ENCODE data around the gene IL1RL2. TPM values are rescaled to one million over a fixed set of nuclear protein-coding genes. Genes with fewer than 3 reads are reported as not detected.

IL1RL2 gene
- total and polyA plus RNA-seq, 2 of the 4 experiments (the other 2 are of a cell fraction): 0.09 to 0.36 TPM

DNA sequence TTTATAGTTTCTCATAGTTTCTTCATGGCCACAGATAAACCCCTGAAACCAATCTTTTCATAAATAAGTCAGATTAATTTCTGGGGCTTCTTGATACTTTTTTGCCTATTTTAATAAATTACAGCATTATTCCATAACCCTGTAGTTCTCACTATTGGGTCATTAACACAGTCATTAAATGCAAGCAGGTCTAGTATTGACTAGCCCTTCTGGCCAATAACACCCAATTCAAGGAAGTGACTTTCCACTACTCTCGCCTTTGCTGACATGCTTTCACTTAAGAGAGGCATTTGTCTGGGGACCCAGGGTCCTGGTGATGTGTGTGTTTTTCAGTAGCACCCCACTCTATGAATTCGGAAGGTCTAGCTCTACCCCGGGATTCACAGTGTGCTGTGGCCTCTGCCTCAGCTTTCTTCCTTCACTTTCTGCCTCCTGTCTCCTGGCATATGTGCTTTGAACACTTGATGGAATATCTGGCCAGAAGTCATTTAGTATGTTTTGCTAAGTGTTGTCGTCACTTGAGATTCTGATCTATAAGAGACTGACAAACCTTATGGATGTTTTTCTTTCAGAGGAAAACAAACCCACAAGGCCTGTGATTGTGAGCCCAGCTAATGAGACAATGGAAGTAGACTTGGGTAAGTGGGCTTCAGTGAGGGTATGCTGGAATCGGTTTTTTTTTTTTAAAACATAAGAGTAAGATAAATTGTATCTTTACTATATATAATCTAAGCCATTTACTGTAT lies 18.6 kb upstream of the IL1RL2 start:
- no peak overlapping the region for H3K9ac ChIP-seq (ENCODE audit: low read depth, low read length)
- POLR2A ChIA-PET (ENCODE audit: unreplicated experiment): no interaction called here
- in situ Hi-C loops (cut with MboI; ENCODE audit: low sequenced_read_pairs) (no loop called here), dilution Hi-C loops (cut with HindIII; ENCODE audit: low sequenced_read_pairs, unreplicated experiment) (loop anchor here (25.0 kb wide), 1 partner anchor 156 kb away; no protein-coding TSS in a partner anchor), intact Hi-C loops (cut with micrococcal nuclease) (loop anchor here (5.0 to 10.0 kb wide), 2 partner anchors 69 to 187 kb away; partner anchors contain the start of gene IL18R1)
- no peak overlapping the region for H3K56ac ChIP-seq (ENCODE audit: extremely low read depth, insufficient read depth, low read length)
- H3K79me1 ChIP-seq (ENCODE audit: low read depth in 1 of 2, low read length in 2 of 2): peaks cover 0 to 6% of the 10 kb centered on the region in 2 experiments; a peak in 3 of 4 replicates
- no TSS peak for BruUV-seq (replicated peaks)
- H2AK9ac ChIP-seq (replicated peaks; ENCODE audit: low read depth, low read length, poor library complexity): no peak overlapping the region
- H4K91ac ChIP-seq (ENCODE audit: insufficient read depth, low read depth, low read length): no peak overlapping the region
- H3K9me1 ChIP-seq (ENCODE audit: insufficient read depth, low read length): peaks cover 3% of the 10 kb centered on the region
- H2AK5ac ChIP-seq (ENCODE audit: low read depth, low read length): no peak overlapping the region
- no peak overlapping the region for H3K4me3 ChIP-seq (ENCODE audit: insufficient read depth, low read depth, low read length)
- no peak overlapping the region for H3K4me2 ChIP-seq (ENCODE audit: low read depth, low read length)
- H3K4me1 ChIP-seq (ENCODE audit: control insufficient read depth, insufficient read depth, low read length): peaks cover 4% of the 10 kb centered on the region; the same call in 1 of the 2 replicates
- no peak overlapping the region for H2BK20ac ChIP-seq (ENCODE audit: low read depth, low read length)
- DNase-seq (no peak), ATAC-seq (ENCODE audit: low read depth) (no peak)
- TF ChIP-seq RFX5 (IDR thresholded peaks at IDR 0.05; ENCODE audit: low read depth, low read length) (no peak), MAZ (IDR thresholded peaks at IDR 0.05; ENCODE audit: borderline replicate concordance, low read depth, low read length) (no peak), CHD1 (IDR thresholded peaks at IDR 0.05; ENCODE audit: low read depth, low read length) (no peak), POLR2A (IDR thresholded peaks at IDR 0.05; ENCODE audit: low read depth, low read length) (no peak), CEBPB (IDR thresholded peaks at IDR 0.05; ENCODE audit: low read depth, low read length) (no peak)
- TF ChIP-seq, protein P1, sequence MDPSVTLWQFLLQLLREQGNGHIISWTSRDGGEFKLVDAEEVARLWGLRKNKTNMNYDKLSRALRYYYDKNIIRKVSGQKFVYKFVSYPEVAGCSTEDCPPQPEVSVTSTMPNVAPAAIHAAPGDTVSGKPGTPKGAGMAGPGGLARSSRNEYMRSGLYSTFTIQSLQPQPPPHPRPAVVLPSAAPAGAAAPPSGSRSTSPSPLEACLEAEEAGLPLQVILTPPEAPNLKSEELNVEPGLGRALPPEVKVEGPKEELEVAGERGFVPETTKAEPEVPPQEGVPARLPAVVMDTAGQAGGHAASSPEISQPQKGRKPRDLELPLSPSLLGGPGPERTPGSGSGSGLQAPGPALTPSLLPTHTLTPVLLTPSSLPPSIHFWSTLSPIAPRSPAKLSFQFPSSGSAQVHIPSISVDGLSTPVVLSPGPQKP (IDR thresholded peaks at IDR 0.05; ENCODE audit: borderline replicate concordance, low read depth, low read length): no peak
- H4K20me1 ChIP-seq (ENCODE audit: insufficient read depth, low read length): no peaks in the 10 kb centered on the region
- no peak overlapping the region for H2BK5ac ChIP-seq (ENCODE audit: low read depth, low read length, poor library complexity, severe bottlenecking)
- no peak overlapping the region for H4K8ac ChIP-seq (ENCODE audit: low read depth in 2 of 2, low read length in 2 of 2)
- no CpG with 5 or more reads among the region's 5 CpGs for WGBS, 2 experiments (ENCODE audit: extremely low coverage in 2 of 2, insufficient read length in 1 of 2)
- H3K9me3 ChIP-seq (ENCODE audit: control insufficient read depth, insufficient read depth, low read length): no peaks in the 10 kb centered on the region
- CTCF ChIA-PET: no interaction called here
- no peaks in the 10 kb centered on the region for H3K27me3 ChIP-seq (ENCODE audit: control insufficient read depth, insufficient read depth, low read length)
- H3K23ac ChIP-seq (ENCODE audit: low read depth, low read length): no peak overlapping the region
- H3K36me3 ChIP-seq (ENCODE audit: control insufficient read depth, insufficient read depth, low read length): peaks cover 40% of the 10 kb centered on the region
- H2AFZ ChIP-seq (replicated peaks; ENCODE audit: low read length, poor library complexity): no peak overlapping the region
- no peak overlapping the region for H3K4ac ChIP-seq (ENCODE audit: low read depth, low read length)
- no peak overlapping the region for H4K5ac ChIP-seq (ENCODE audit: low read depth, low read length)
- no peak overlapping the region for H2BK15ac ChIP-seq (ENCODE audit: low read depth, low read length)
- H3K14ac ChIP-seq (replicated peaks; ENCODE audit: low read depth, low read length): no peak overlapping the region
- no peak overlapping the region for H3K27ac ChIP-seq (ENCODE audit: insufficient read depth, low read length)
- H3K18ac ChIP-seq (ENCODE audit: low read depth, low read length): no peak overlapping the region
- H2BK120ac ChIP-seq (ENCODE audit: low read depth, low read length): no peak overlapping the region

Data from IMR-90 (cell line).